ENCODE data around the gene TMEFF2. TPM values are rescaled to one million over a fixed set of nuclear protein-coding genes. Genes with fewer than 3 reads are reported as not detected.
"Not testable (repeated sequence)": the region's sequence is repeated elsewhere in the genome, so short reads cannot be mapped to it uniquely, and the experiment has no call there.

Gene TMEFF2
- total RNA-seq, 1 donor from 2014 or later: 23.9 TPM

DNA sequence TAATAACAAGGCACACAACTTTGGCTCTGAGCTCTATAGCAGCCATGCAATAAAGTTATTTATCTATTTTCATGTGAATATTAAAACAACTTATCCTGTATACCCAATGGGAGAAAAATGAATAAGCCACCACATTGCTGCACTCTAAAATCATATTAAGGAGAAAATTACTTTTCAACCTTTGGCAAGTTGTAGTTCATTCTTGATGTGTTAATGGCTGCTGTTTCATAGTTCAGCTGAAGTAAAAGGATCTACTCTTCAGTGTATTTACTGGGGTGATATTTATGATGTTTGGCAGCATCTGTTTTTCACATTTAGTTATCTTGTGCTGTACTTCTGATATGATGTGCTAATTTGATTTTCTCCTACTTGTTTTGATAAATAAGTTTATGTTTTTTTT is 71.8 kb downstream of the TMEFF2 start:
- Mint-ChIP-seq H3K27ac (ENCODE audit: unreplicated experiment) (no peak overlapping the region), H3K4me1 (ENCODE audit: low read depth, unreplicated experiment) (peaks cover 7% of the 10 kb centered on the region), H3K9me3 (ENCODE audit: unreplicated experiment) (no peaks in the 10 kb centered on the region), H3K27me3 (ENCODE audit: unreplicated experiment) (peaks cover 2% of the 10 kb centered on the region), H3K36me3 (ENCODE audit: unreplicated experiment) (peaks cover 5% of the 10 kb centered on the region), H3K4me3 (ENCODE audit: unreplicated experiment) (no peak overlapping the region)
- TF ChIP-seq CTCF (IDR thresholded peaks at IDR 0.05; ENCODE audit: partially characterized antibody, unreplicated experiment): no peak
- DNase-seq: no peak

- H3K4me3 Mint-ChIP-seq (ENCODE audit: unreplicated experiment): no peak overlapping the region
- H3K27ac Mint-ChIP-seq (ENCODE audit: unreplicated experiment): no peak overlapping the region
- DNase-seq: no peak
- H3K27me3 Mint-ChIP-seq (ENCODE audit: unreplicated experiment): peaks cover 2% of the 10 kb centered on the region
- peaks cover 5% of the 10 kb centered on the region for H3K36me3 Mint-ChIP-seq (ENCODE audit: unreplicated experiment)
- peaks cover 4% of the 10 kb centered on the region for H3K4me1 Mint-ChIP-seq (ENCODE audit: low read depth, unreplicated experiment)
- H3K9me3 Mint-ChIP-seq (ENCODE audit: unreplicated experiment): no peaks in the 10 kb centered on the region
- no peak for TF ChIP-seq CTCF (IDR thresholded peaks at IDR 0.05; ENCODE audit: partially characterized antibody, unreplicated experiment)
Observed at GRCh38 chr2:192122141-192122540, 72.6 kb downstream of the TMEFF2 start.

- no peaks in the 10 kb centered on the region for H3K9me3 Mint-ChIP-seq (ENCODE audit: unreplicated experiment)
- no peaks in the 10 kb centered on the region for H3K27me3 Mint-ChIP-seq (ENCODE audit: unreplicated experiment)
- no peak overlapping the region for H3K27ac Mint-ChIP-seq (ENCODE audit: unreplicated experiment)
- no peak for DNase-seq
- TF ChIP-seq CTCF (IDR thresholded peaks at IDR 0.05; ENCODE audit: partially characterized antibody, unreplicated experiment): no peak
- H3K36me3 Mint-ChIP-seq (ENCODE audit: unreplicated experiment): peaks cover 5% of the 10 kb centered on the region
- no peak overlapping the region for H3K4me3 Mint-ChIP-seq (ENCODE audit: unreplicated experiment)
- no peaks in the 10 kb centered on the region for H3K4me1 Mint-ChIP-seq (ENCODE audit: low read depth, unreplicated experiment)
Observed at GRCh38 chr2:192119536-192119935, 75.2 kb downstream of the TMEFF2 start.

DNA sequence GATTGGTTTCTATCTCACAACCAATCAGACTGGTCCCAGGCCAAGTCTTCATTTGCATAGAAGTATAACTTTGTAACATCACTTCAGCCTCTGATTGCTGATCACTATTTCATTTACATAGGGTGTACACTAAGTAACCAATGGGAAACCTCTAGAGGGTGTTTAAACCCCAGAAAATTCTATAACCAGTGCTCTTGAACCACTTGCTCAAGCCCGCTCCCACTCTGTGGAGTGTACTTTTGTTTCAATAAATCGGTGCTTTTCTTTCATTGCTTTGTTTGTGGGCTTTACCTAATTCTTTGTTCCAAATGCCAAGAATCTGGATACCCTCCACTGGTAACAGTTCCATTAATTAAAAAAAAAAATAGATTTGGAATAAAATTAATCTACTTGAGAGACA is 77.0 kb downstream of the TMEFF2 start:
- no peak for TF ChIP-seq CTCF (IDR thresholded peaks at IDR 0.05; ENCODE audit: partially characterized antibody, unreplicated experiment)
- Mint-ChIP-seq H3K9me3 (ENCODE audit: unreplicated experiment) (peaks cover 1% of the 10 kb centered on the region), H3K27ac (ENCODE audit: unreplicated experiment) (no peak overlapping the region), H3K4me1 (ENCODE audit: low read depth, unreplicated experiment) (no peaks in the 10 kb centered on the region), H3K4me3 (ENCODE audit: unreplicated experiment) (no peak overlapping the region), H3K36me3 (ENCODE audit: unreplicated experiment) (peaks cover 5% of the 10 kb centered on the region), H3K27me3 (ENCODE audit: unreplicated experiment) (no peaks in the 10 kb centered on the region)
- no peak for DNase-seq

GRCh38 chr2:192111536-192111935 is 83.2 kb downstream of the TMEFF2 start:
- H3K27me3 Mint-ChIP-seq (ENCODE audit: unreplicated experiment); H3K27ac Mint-ChIP-seq (ENCODE audit: unreplicated experiment); H3K4me3 Mint-ChIP-seq (ENCODE audit: unreplicated experiment); DNase-seq; H3K9me3 Mint-ChIP-seq (ENCODE audit: unreplicated experiment); H3K4me1 Mint-ChIP-seq (ENCODE audit: low read depth, unreplicated experiment): not testable (repeated sequence)
- H3K36me3 Mint-ChIP-seq (ENCODE audit: unreplicated experiment): peaks cover 14% of the 10 kb centered on the region

GRCh38 chr2:192099742-192100141 is 95.0 kb downstream of the TMEFF2 start:
- H3K36me3 Mint-ChIP-seq (ENCODE audit: unreplicated experiment): no peaks in the 10 kb centered on the region
- DNase-seq: no peak
- peaks cover 1% of the 10 kb centered on the region for H3K27me3 Mint-ChIP-seq (ENCODE audit: unreplicated experiment)
- H3K27ac Mint-ChIP-seq (ENCODE audit: unreplicated experiment): no peak overlapping the region
- H3K4me3 Mint-ChIP-seq (ENCODE audit: unreplicated experiment): no peak overlapping the region
- no peak for TF ChIP-seq CTCF (IDR thresholded peaks at IDR 0.05; ENCODE audit: partially characterized antibody, unreplicated experiment)
- H3K9me3 Mint-ChIP-seq (ENCODE audit: unreplicated experiment): no peaks in the 10 kb centered on the region
- H3K4me1 Mint-ChIP-seq (ENCODE audit: low read depth, unreplicated experiment): peaks cover 8% of the 10 kb centered on the region

Measured in glutamatergic neuron (in vitro differentiated cells).